HepG2 (cell line): ENCODE measurements around the gene CAMTA1. TPM values are rescaled to one million over a fixed set of nuclear protein-coding genes. Genes with fewer than 3 reads are reported as not detected.

Experiments
- ATAC-seq: fragments of 200-7000 bp; cut with Tn5 transposase; 3 replicates; pipeline ENCODE4 v1.9.1; 2020; ENCODE audit warnings: mild to moderate bottlenecking, moderate library complexity
- BruUV-seq: library from RNA; stranded (reverse); fragments of 400-500 nt; replicated peaks from 2 replicates; lab custom pipeline; 2021; lab: Mats Ljungman, UMichigan
- CTCF ChIA-PET: fragments of 300-600 bp; formaldehyde crosslinking; extraction: SDS; loops from one replicate; lab custom pipeline; 2021; ENCODE audit warnings: low total read pairs, inconsistent platforms, low intra/inter-chr PET ratio; lab: Yijun Ruan, JAX
- POLR2A ChIA-PET: fragments of 350-600 bp; sonication (Branson Sonifier 250); formaldehyde crosslinking; loops from one replicate; lab custom pipeline; 2020; ENCODE audit warnings: antibody characterized with exemption, inconsistent platforms; lab: Yijun Ruan, JAX
- DNase-seq: peaks from one replicate; pipeline ENCODE4 v3.0.0-alpha.2; 2015; ENCODE audit warnings: low spot score
- FAIRE-seq: peaks from 3 replicates; lab custom pipeline; 2011; peaks lifted over from hg19 to GRCh38; lab: Jason Lieb, UNC
- H2AFZ ChIP-seq: one replicate; pipeline ENCODE4 v1.6.1; 2011; ENCODE audit warnings: low read length, inconsistent platforms
- H3K27ac ChIP-seq: fragments of 300-600 bp; 3 replicates; pipeline ENCODE4 v1.8.0; 2011; ENCODE audit warnings: mixed run types, mild to moderate bottlenecking, mixed read lengths, low read length, inconsistent platforms; ENCODE audit not compliant: insufficient read depth; ENCODE audit errors: extremely low read length
- H3K27me3 ChIP-seq, 2 experiments: fragments of 200-600 bp in 1 of 2; 2 replicates in 1 of 2; 3 replicates in 1 of 2; pipeline versions ENCODE4 v1.6.0 to v1.8.0; 2011; ENCODE audit warnings: low read length in 2 of 2, mild to moderate bottlenecking in 2 of 2, moderate library complexity in 2 of 2, inconsistent platforms in 1 of 2; ENCODE audit not compliant: insufficient read depth in 2 of 2, control insufficient read depth in 1 of 2
- H3K36me3 ChIP-seq, 2 experiments: fragments of 200-600 bp in 1 of 2; replicated peaks in 1 of 2; 2 replicates in 1 of 2; 3 replicates in 1 of 2; pipeline versions ENCODE4 v1.5.1 to v1.8.0; 2011; ENCODE audit warnings: low read length in 2 of 2, inconsistent platforms in 1 of 2; ENCODE audit not compliant: insufficient read depth in 2 of 2, control insufficient read depth in 1 of 2
- H3K4me1 ChIP-seq: 2 replicates; pipeline ENCODE4 v1.5.1; 2012; ENCODE audit warnings: low read length, inconsistent platforms; ENCODE audit not compliant: insufficient read depth
- H3K4me2 ChIP-seq: 2 replicates; pipeline ENCODE4 v1.6.0; 2011; ENCODE audit warnings: low read depth, low read length, inconsistent platforms
- H3K4me3 ChIP-seq, 3 experiments: fragments of 200-600 bp in 1 of 3; sonication (generic), shearing (Covaris generic) in 1 of 3; replicated peaks in 1 of 3; 2 replicates each; pipeline ENCODE4 v1.5.1; 2011 to 2016; ENCODE audit warnings: low read length in 3 of 3, inconsistent platforms in 2 of 3, low read depth in 2 of 3, mild to moderate bottlenecking in 2 of 3, control low read depth in 1 of 3, mixed read lengths in 1 of 3; ENCODE audit not compliant: insufficient read depth in 1 of 3
- H3K79me2 ChIP-seq: one replicate; pipeline ENCODE4 v1.6.1; 2011; ENCODE audit warnings: low read length, inconsistent platforms; ENCODE audit not compliant: insufficient read depth
- H3K9ac ChIP-seq: 2 replicates; pipeline ENCODE4 v1.6.0; 2011; ENCODE audit warnings: mild to moderate bottlenecking, low read depth, low read length, inconsistent platforms; ENCODE audit not compliant: insufficient read depth
- H3K9me3 ChIP-seq: 2 replicates; pipeline ENCODE4 v1.5.1; 2012; ENCODE audit warnings: mild to moderate bottlenecking, low read length
- H4K20me1 ChIP-seq: 2 replicates; pipeline ENCODE4 v1.6.0; 2011; ENCODE audit warnings: inconsistent platforms, mild to moderate bottlenecking, low read length, moderate library complexity; ENCODE audit not compliant: insufficient read depth
- GPBP1L1 ChIP-seq: sonication (generic); formaldehyde crosslinking; IDR thresholded peaks from 2 replicates; pipeline ENCODE4 v1.5.0; 2020; ENCODE audit warnings: mild to moderate bottlenecking, missing genetic modification reagents
- KLF9 ChIP-seq: IDR thresholded peaks from 2 replicates; pipeline ENCODE4 v1.6.1; 2016; ENCODE audit warnings: low read depth
- MAFF ChIP-seq: IDR thresholded peaks from 2 replicates; pipeline ENCODE4 v1.6.1; 2011; ENCODE audit warnings: low read depth, low read length, improper control_type of control experiment
- MAFK ChIP-seq, 2 experiments: IDR thresholded peaks in 1 of 2; conservative IDR thresholded peaks in 1 of 2; 2 replicates each; pipeline ENCODE4 v1.6.1; 2011; ENCODE audit warnings: improper control_type of control experiment in 2 of 2, low read length in 2 of 2
- NR2F2 ChIP-seq: IDR thresholded peaks from 2 replicates; pipeline ENCODE4 v1.6.1; 2012; ENCODE audit warnings: low read depth, inconsistent platforms, borderline replicate concordance
- RCOR2 ChIP-seq: IDR thresholded peaks from 2 replicates; pipeline ENCODE4 v1.6.1; 2016; ENCODE audit warnings: missing biosample characterization, missing genetic modification reagents
- SETDB1 ChIP-seq: sonication (generic); formaldehyde crosslinking; IDR thresholded peaks from 2 replicates; pipeline ENCODE4 v1.5.1; 2020; ENCODE audit warnings: missing genetic modification reagents, mild to moderate bottlenecking, borderline replicate concordance
- TAF15 ChIP-seq: fragments of 200-400 bp; formaldehyde crosslinking; IDR thresholded peaks from one replicate; pipeline ENCODE4 v1.6.1; 2018; ENCODE audit warnings: mild to moderate bottlenecking, low read depth, low read length; ENCODE audit not compliant: poor library complexity, severe bottlenecking
- ZBTB44 ChIP-seq: sonication (generic); formaldehyde crosslinking; IDR thresholded peaks from 2 replicates; pipeline ENCODE4 v1.4.0; 2020; ENCODE audit warnings: missing genetic modification reagents
- ZNF543 ChIP-seq: sonication (generic); formaldehyde crosslinking; IDR thresholded peaks from 2 replicates; pipeline ENCODE4 v1.4.0; 2020; ENCODE audit warnings: mild to moderate bottlenecking, missing genetic modification reagents
- WGBS: methylation state at CpG from one replicate; pipeline ENCODE4 v1.1.6; 2017; ENCODE audit warnings: low lambda C conversion rate; 5-methylcytosine and 5-hydroxymethylcytosine counted together
- in situ Hi-C: cut with HindIII; loops from 2 replicates; pipeline ENCODE4 v1.10.0; 2017; ENCODE audit warnings: low pct_unique_long_range_greater_than_20kb; ENCODE audit not compliant: extremely low pct_ligation_motif_present
- intact Hi-C: fragments of 100-400 bp; cut with micrococcal nuclease; formaldehyde crosslinking; loops from one replicate; pipeline ENCODE4 v1.10.0; 2022; ENCODE audit not compliant: unreplicated experiment
- polyA plus RNA-seq, 8 experiments: library from polyadenylated mRNA; depleted of rRNA in 3 of 8; stranded (reverse) in 7 of 8; unstranded in 1 of 8; fragments of >200 nt; fragmentation: Illumina TruSeq in 4 of 8; extraction: Trizol in 4 of 8; gene quantifications; 2 replicates each; pipeline versions ENCODE4 v1.2.1 to v1.2.3, GENCODE V29; 2011 to 2016; ENCODE audit warnings: low read depth in 4 of 8, missing spikeins in 1 of 8, mixed read lengths in 1 of 8; ENCODE audit not compliant: insufficient read depth in 1 of 8
- total RNA-seq, 5 experiments: library from RNA; depleted of rRNA; stranded (reverse); fragments of >200 nt; fragmentation: Illumina TruSeq; extraction: Trizol; gene quantifications; 2 replicates each; pipeline ENCODE4 v1.2.3, GENCODE V29; 2016; ENCODE audit warnings: low read depth in 1 of 5
- TF ChIP-seq, protein P1 (sequence below): sonication (generic); formaldehyde crosslinking; IDR thresholded peaks from 2 replicates; pipeline ENCODE4 v1.4.0; 2020; ENCODE audit warnings: mild to moderate bottlenecking, missing genetic modification reagents
- TF ChIP-seq, protein P2 (sequence below): sonication (generic); formaldehyde crosslinking; conservative IDR thresholded peaks from 2 replicates; pipeline ENCODE4 v1.8.0; 2022; ENCODE audit warnings: low read depth, missing genetic modification reagents
- TF ChIP-seq, protein P3 (sequence below): sonication (generic); formaldehyde crosslinking; IDR thresholded peaks from 2 replicates; pipeline ENCODE4 v1.9.0; 2022; ENCODE audit warnings: missing genetic modification reagents, mild to moderate bottlenecking, borderline replicate concordance

CAMTA1 gene
- total and polyA plus RNA-seq, 2 of the 13 experiments (the other 11 are each of a cell fraction or from before 2014, with no cell fraction given): 25.0 to 36.4 TPM

GRCh38 chr1:7257225-7257624 lies 472.0 kb downstream of the CAMTA1 start (continued):
- TF ChIP-seq, protein P1, sequence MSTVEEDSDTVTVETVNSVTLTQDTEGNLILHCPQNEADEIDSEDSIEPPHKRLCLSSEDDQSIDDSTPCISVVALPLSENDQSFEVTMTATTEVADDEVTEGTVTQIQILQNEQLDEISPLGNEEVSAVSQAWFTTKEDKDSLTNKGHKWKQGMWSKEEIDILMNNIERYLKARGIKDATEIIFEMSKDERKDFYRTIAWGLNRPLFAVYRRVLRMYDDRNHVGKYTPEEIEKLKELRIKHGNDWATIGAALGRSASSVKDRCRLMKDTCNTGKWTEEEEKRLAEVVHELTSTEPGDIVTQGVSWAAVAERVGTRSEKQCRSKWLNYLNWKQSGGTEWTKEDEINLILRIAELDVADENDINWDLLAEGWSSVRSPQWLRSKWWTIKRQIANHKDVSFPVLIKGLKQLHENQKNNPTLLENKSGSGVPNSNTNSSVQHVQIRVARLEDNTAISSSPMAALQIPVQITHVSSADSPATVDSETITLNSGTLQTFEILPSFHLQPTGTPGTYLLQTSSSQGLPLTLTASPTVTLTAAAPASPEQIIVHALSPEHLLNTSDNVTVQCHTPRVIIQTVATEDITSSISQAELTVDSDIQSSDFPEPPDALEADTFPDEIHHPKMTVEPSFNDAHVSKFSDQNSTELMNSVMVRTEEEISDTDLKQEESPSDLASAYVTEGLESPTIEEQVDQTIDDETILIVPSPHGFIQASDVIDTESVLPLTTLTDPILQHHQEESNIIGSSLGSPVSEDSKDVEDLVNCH (CRISPR knock-in tag): no peak
- TF ChIP-seq GPBP1L1 (CRISPR knock-in tag) (no peak), KLF9 (CRISPR knock-in tag) (no peak)

GRCh38 chr1:7258589-7259135 lies 473.4 kb downstream of the CAMTA1 start:
- Histone ChIP-seq H3K27ac (no peak overlapping the region), H3K36me3 (no peaks in the 10 kb centered on the region), H3K4me2 (no peak overlapping the region), H3K4me1 (no peaks in the 10 kb centered on the region), H3K9ac (no peak overlapping the region), H3K4me3 (no peak overlapping the region), H3K9me3 (no peaks in the 10 kb centered on the region), H3K79me2 (no peaks in the 10 kb centered on the region), H2AFZ (no peak overlapping the region), H4K20me1 (no peaks in the 10 kb centered on the region), H3K27me3 (peaks cover 0 to 19% of the 10 kb centered on the region in 2 experiments; a peak in 3 of 5 replicates)
- DNase-seq: no peak
- CTCF ChIA-PET: no interaction called here
- intact Hi-C loops: no loop called here
- in situ Hi-C loops: no loop called here
- POLR2A ChIA-PET: no interaction called here
- ATAC-seq: no peak
- BruUV-seq: no TSS peak
- TF ChIP-seq NR2F2 (no peak), MAFK (conservative IDR thresholded peaks at IDR 0.05 in 1 of 2, IDR thresholded peaks at IDR 0.05 in 1 of 2; ENCODE audit: low read length in 2 of 2) (peak; percentile 91), TAF15 (no peak), MAFF (peak; percentile 87), ZNF543 (no peak), SETDB1 (CRISPR knock-in tag) (no peak), RCOR2 (CRISPR knock-in tag) (no peak), ZBTB44 (CRISPR knock-in tag) (no peak)
- TF ChIP-seq, protein P2, sequence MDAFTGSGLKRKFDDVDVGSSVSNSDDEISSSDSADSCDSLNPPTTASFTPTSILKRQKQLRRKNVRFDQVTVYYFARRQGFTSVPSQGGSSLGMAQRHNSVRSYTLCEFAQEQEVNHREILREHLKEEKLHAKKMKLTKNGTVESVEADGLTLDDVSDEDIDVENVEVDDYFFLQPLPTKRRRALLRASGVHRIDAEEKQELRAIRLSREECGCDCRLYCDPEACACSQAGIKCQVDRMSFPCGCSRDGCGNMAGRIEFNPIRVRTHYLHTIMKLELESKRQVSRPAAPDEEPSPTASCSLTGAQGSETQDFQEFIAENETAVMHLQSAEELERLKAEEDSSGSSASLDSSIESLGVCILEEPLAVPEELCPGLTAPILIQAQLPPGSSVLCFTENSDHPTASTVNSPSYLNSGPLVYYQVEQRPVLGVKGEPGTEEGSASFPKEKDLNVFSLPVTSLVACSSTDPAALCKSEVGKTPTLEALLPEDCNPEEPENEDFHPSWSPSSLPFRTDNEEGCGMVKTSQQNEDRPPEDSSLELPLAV (CRISPR knock-in tag): no peak
- TF ChIP-seq, protein P3, sequence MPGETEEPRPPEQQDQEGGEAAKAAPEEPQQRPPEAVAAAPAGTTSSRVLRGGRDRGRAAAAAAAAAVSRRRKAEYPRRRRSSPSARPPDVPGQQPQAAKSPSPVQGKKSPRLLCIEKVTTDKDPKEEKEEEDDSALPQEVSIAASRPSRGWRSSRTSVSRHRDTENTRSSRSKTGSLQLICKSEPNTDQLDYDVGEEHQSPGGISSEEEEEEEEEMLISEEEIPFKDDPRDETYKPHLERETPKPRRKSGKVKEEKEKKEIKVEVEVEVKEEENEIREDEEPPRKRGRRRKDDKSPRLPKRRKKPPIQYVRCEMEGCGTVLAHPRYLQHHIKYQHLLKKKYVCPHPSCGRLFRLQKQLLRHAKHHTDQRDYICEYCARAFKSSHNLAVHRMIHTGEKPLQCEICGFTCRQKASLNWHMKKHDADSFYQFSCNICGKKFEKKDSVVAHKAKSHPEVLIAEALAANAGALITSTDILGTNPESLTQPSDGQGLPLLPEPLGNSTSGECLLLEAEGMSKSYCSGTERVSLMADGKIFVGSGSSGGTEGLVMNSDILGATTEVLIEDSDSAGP (CRISPR knock-in tag): no peak
- no peak for FAIRE-seq
- WGBS: 39% methylated on average over 19 of the region's 19 CpGs
